Astrocyte (in vitro differentiated cells and primary cell): ENCODE measurements around the gene BRICD5. TPM values are rescaled to one million over a fixed set of nuclear protein-coding genes. Genes with fewer than 3 reads are reported as not detected.

Experiments
- DNase-seq: peaks from one replicate; pipeline ENCODE4 v3.0.0-alpha.2; 2010; ENCODE audit warnings: low read depth
- FAIRE-seq: peaks from 2 replicates; lab custom pipeline; 2011; peaks lifted over from hg19 to GRCh38; lab: Jason Lieb, UNC
- H2AFZ ChIP-seq: 2 replicates; pipeline ENCODE4 v1.6.0; 2012; ENCODE audit warnings: low read depth, low read length, inconsistent platforms
- H3K27ac ChIP-seq: 2 replicates; pipeline ENCODE4 v1.5.1; 2011; ENCODE audit warnings: low read depth, low read length, inconsistent platforms
- H3K27me3 ChIP-seq: 2 replicates; pipeline ENCODE4 v1.6.0; 2011; ENCODE audit warnings: low read length, inconsistent platforms; ENCODE audit not compliant: insufficient read depth
- H3K36me3 ChIP-seq: 2 replicates; pipeline ENCODE4 v1.5.1; 2011; ENCODE audit warnings: low read length, inconsistent platforms; ENCODE audit not compliant: insufficient read depth
- H3K4me1 ChIP-seq: 2 replicates; pipeline ENCODE4 v1.5.1; 2011; ENCODE audit warnings: low read length, inconsistent platforms; ENCODE audit not compliant: insufficient read depth
- H3K4me2 ChIP-seq: 2 replicates; pipeline ENCODE4 v1.6.0; 2012; ENCODE audit warnings: low read length, inconsistent platforms
- H3K4me3 ChIP-seq: 2 replicates; pipeline ENCODE4 v1.5.1; 2011; ENCODE audit warnings: low read depth, mild to moderate bottlenecking, low read length, inconsistent platforms; ENCODE audit not compliant: insufficient read depth
- H3K79me2 ChIP-seq: 2 replicates; pipeline ENCODE4 v1.6.0; 2012; ENCODE audit warnings: mild to moderate bottlenecking, low read length, inconsistent platforms; ENCODE audit not compliant: insufficient read depth
- H3K9ac ChIP-seq: 2 replicates; pipeline ENCODE4 v1.6.0; 2012; ENCODE audit warnings: mild to moderate bottlenecking, low read length, inconsistent platforms
- H3K9me3 ChIP-seq: 2 replicates; pipeline ENCODE4 v1.5.1; 2012; ENCODE audit warnings: low read depth, mild to moderate bottlenecking, low read length, inconsistent platforms; ENCODE audit not compliant: insufficient read depth
- H4K20me1 ChIP-seq: 2 replicates; pipeline ENCODE4 v1.6.0; 2012; ENCODE audit warnings: low read length, inconsistent platforms; ENCODE audit not compliant: insufficient read depth
- H3K27ac Mint-ChIP-seq: one replicate; pipeline ENCODE4 v1.8.0; 2021; ENCODE audit warnings: mild to moderate bottlenecking, mixed read lengths; ENCODE audit not compliant: unreplicated experiment
- H3K27me3 Mint-ChIP-seq: one replicate; pipeline ENCODE4 v1.8.0; 2021; ENCODE audit warnings: low read depth, mixed read lengths; ENCODE audit not compliant: unreplicated experiment
- H3K36me3 Mint-ChIP-seq: one replicate; pipeline ENCODE4 v1.8.0; 2021; ENCODE audit warnings: low read depth, mixed read lengths; ENCODE audit not compliant: unreplicated experiment
- H3K4me1 Mint-ChIP-seq: one replicate; pipeline ENCODE4 v1.8.0; 2021; ENCODE audit warnings: low read depth, mixed read lengths; ENCODE audit not compliant: unreplicated experiment
- H3K4me3 Mint-ChIP-seq: one replicate; pipeline ENCODE4 v1.8.0; 2021; ENCODE audit warnings: mild to moderate bottlenecking, moderate library complexity, mixed read lengths; ENCODE audit not compliant: unreplicated experiment
- H3K9me3 Mint-ChIP-seq: one replicate; pipeline ENCODE4 v1.8.0; 2021; ENCODE audit warnings: mild to moderate bottlenecking, mixed read lengths; ENCODE audit not compliant: unreplicated experiment
- EZH2 ChIP-seq: IDR thresholded peaks from 2 replicates; pipeline ENCODE4 v1.6.1; 2012; ENCODE audit warnings: mild to moderate bottlenecking, low read length, inconsistent platforms; ENCODE audit not compliant: insufficient read depth
- total RNA-seq: library from RNA; stranded (reverse); gene quantifications from 2 replicates; pipeline ENCODE4 v1.2.1, GENCODE V29; 2021
- TF ChIP-seq, protein P1 (sequence below): IDR thresholded peaks from 2 replicates; pipeline ENCODE4 v1.5.1; 2011; ENCODE audit warnings: low read depth, mild to moderate bottlenecking, inconsistent platforms, low read length, moderate library complexity; ENCODE audit not compliant: insufficient read depth

Gene BRICD5
- total RNA-seq, 1 donor from 2014 or later = 6.4 TPM

DNA sequence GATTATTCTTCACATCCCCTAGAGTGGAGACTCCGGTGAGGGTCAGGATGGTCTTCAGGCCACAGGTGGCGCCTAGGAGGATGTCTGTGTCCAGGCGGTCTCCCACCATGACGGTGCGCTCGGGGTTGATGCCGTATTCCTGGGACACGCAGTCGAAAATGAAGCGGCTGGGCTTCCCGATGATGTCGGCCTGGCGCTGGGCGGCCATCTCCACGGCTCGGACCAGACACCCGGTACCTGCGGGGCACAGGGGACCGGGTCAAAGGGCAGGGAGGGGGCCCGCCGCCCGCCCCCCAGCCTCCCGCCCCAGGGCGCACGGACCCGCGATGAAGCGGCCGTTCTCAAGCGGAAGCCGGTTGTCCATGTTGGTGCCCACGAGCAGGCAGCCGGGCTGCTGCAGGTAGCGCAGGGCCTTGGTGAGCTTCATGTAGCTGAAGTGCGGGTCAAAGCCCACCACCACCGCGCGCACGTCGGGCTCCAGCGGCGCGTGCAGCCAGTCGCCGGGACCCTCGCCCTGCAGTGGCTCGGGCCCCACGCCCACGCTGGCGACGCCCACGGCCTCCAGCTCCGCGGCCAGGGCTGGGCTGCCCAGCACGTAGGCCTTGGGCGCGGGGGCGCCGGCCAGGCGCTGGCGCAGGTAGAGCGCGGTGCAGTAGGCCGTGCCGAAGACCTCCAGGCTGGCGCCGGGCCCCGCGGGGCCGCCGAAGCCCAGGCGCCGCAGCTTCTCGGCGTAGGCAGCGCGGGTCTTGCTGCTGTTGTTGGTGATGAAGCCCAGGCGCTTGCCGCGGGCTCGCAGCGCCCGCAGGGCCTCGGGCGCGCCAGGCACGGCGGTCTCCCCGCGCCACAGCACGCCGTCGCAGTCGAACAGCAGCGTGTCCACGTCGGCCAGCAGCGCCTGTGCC lies 3.4 kb upstream of the BRICD5 start:
- Histone ChIP-seq H4K20me1 (peaks cover 30% of the 10 kb centered on the region), H3K79me2 (peaks cover 29% of the 10 kb centered on the region), H3K9ac (peak overlapping the region; percentile 84), H3K36me3 (no peaks in the 10 kb centered on the region), H2AFZ (peak overlapping the region; percentile 73), H3K4me3 (peak overlapping the region; percentile 72), H3K27ac (peak overlapping the region; percentile 66), H3K4me2 (peak overlapping the region; percentile 85), H3K27me3 (no peaks in the 10 kb centered on the region), H3K9me3 (no peaks in the 10 kb centered on the region), H3K4me1 (peaks cover 19% of the 10 kb centered on the region)
- Mint-ChIP-seq H3K4me3 (peak overlapping the region; percentile 87), H3K36me3 (no peaks in the 10 kb centered on the region), H3K27ac (no peak overlapping the region), H3K9me3 (no peaks in the 10 kb centered on the region), H3K27me3 (no peaks in the 10 kb centered on the region), H3K4me1 (peaks cover 12% of the 10 kb centered on the region)
- TF ChIP-seq EZH2 = no peak
- TF ChIP-seq, protein P1, sequence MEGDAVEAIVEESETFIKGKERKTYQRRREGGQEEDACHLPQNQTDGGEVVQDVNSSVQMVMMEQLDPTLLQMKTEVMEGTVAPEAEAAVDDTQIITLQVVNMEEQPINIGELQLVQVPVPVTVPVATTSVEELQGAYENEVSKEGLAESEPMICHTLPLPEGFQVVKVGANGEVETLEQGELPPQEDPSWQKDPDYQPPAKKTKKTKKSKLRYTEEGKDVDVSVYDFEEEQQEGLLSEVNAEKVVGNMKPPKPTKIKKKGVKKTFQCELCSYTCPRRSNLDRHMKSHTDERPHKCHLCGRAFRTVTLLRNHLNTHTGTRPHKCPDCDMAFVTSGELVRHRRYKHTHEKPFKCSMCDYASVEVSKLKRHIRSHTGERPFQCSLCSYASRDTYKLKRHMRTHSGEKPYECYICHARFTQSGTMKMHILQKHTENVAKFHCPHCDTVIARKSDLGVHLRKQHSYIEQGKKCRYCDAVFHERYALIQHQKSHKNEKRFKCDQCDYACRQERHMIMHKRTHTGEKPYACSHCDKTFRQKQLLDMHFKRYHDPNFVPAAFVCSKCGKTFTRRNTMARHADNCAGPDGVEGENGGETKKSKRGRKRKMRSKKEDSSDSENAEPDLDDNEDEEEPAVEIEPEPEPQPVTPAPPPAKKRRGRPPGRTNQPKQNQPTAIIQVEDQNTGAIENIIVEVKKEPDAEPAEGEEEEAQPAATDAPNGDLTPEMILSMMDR = no peak
- DNase-seq (no peak), FAIRE-seq (no peak)

DNA sequence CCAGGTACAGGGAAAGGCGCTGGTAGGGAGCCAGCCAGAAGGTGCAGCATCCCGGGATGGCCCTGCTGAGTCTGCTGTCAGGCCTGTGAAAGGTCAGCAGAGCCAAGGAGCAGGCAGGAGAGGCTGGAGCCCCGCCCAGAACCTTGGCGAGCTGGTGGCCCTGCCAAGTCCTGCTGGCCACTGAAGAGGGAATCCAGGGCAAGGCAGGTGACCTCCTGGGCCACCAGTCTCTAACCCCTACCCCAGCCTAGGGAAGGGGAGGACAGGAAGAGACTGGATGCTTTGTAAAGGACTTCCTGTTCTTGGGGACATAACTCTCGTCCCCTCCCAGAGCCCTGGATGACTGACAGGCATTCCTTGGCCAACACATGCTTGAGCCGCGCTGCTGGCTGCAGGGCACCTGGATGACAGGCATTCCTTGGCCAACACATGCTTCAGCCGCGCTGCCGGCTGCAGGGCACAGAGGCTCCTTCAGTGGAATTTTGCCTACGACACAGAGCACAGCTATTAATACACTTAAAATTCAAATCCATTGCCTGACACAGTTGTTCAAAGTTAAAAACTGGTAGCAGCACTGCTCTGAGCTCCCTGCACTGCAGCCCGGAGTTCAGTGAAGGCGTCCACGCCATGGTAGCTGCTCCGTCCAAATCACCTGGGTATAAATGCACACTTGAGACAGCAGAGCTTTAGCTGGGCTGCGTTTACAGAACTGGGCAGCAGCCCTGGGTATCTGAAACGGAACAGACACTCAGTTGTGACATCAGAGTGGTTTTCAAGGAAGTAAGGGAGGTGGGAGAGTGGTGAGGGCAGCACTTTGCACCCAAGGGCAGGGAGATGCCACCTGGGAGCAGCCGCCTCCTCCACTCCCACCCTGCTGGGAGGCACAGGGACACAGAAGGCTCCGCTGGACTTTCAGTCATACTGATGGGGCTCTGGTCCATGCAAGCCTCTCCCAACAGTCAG lies 2.0 kb upstream of the BRICD5 start:
- Histone ChIP-seq H3K4me1 (peaks cover 19% of the 10 kb centered on the region), H3K27ac (no peak overlapping the region), H4K20me1 (peaks cover 30% of the 10 kb centered on the region), H3K27me3 (no peaks in the 10 kb centered on the region), H3K9me3 (no peaks in the 10 kb centered on the region), H2AFZ (no peak overlapping the region), H3K4me3 (peak overlapping the region; percentile 72), H3K36me3 (no peaks in the 10 kb centered on the region), H3K4me2 (peak overlapping the region; percentile 85), H3K9ac (peak overlapping the region; percentile 84), H3K79me2 (peaks cover 29% of the 10 kb centered on the region)
- Mint-ChIP-seq H3K9me3 (no peaks in the 10 kb centered on the region), H3K4me1 (peaks cover 12% of the 10 kb centered on the region), H3K4me3 (peak overlapping the region; percentile 87), H3K27ac (peak overlapping the region; percentile 82), H3K27me3 (no peaks in the 10 kb centered on the region), H3K36me3 (peaks cover under 1% of the 10 kb centered on the region)
- no peak for TF ChIP-seq EZH2
- TF ChIP-seq, protein P1 = no peak
- no peak for DNase-seq
- no peak for FAIRE-seq
